ENCODE measurements around the gene DUSP14.

DUSP14 gene

DNA sequence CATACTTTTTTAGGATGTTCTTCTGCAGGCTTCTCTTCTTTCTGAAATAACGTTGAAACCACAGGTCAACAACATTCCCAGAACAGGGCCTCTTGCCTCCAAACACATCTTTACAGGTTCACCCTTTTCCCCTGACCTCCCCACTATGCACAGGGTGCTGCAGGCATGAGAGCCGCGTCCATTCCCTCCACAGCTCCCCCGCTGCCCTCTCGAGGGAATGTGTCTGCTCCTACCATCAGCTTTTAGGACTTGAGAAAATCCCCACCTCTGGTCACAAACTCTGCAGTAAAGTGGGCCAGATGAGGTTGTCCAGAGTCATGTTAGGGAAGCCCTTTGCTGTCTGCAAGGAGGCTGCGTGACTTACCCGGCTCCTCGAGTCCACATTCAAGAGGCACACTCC, 30.5 kb downstream of the DUSP14 start:
- no peaks in the 10 kb centered on the region for H3K9me3 ChIP-seq (ENCODE audit: control insufficient read depth, low read depth, low read length)
- H3K27me3 ChIP-seq (ENCODE audit: control insufficient read depth, insufficient read depth, low read length), result no peaks in the 10 kb centered on the region
- no peaks in the 10 kb centered on the region for H3K4me1 ChIP-seq (ENCODE audit: control insufficient read depth, low read depth, low read length)
- H3K36me3 ChIP-seq (ENCODE audit: control insufficient read depth, low read depth, low read length), result peaks cover 24% of the 10 kb centered on the region
- no peak overlapping the region for H3K9ac ChIP-seq (ENCODE audit: low read length)
- H3K27ac ChIP-seq (ENCODE audit: low read length), result no peak overlapping the region
- H3K4me3 ChIP-seq (ENCODE audit: low read length), result no peak overlapping the region

DNA sequence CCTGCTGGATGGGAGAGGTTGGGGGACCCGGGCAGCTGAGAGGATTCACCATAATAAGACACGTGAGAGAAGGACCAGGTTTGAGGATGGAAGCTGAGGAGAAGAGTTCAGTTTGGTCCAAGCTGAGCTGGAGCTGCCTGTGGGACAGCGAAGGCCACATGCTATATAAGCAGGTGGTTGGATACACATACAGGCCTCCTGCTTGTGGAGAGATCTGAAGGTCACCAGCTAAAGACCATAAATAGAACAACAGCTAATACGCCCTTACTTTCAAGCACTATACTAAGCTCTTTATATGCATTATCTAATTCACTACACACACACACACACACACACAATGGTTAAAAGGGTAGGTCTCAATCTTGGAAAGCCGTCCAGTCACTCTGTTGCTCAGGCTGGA, 32.1 kb downstream of the DUSP14 start:
- H3K9ac ChIP-seq (ENCODE audit: low read length), result no peak overlapping the region
- H3K27ac ChIP-seq (ENCODE audit: low read length), result no peak overlapping the region
- peaks cover 24% of the 10 kb centered on the region for H3K36me3 ChIP-seq (ENCODE audit: control insufficient read depth, low read depth, low read length)
- no peaks in the 10 kb centered on the region for H3K27me3 ChIP-seq (ENCODE audit: control insufficient read depth, insufficient read depth, low read length)
- no peaks in the 10 kb centered on the region for H3K9me3 ChIP-seq (ENCODE audit: control insufficient read depth, low read depth, low read length)
- H3K4me3 ChIP-seq (ENCODE audit: low read length), result no peak overlapping the region
- H3K4me1 ChIP-seq (ENCODE audit: control insufficient read depth, low read depth, low read length), result no peaks in the 10 kb centered on the region

DNA sequence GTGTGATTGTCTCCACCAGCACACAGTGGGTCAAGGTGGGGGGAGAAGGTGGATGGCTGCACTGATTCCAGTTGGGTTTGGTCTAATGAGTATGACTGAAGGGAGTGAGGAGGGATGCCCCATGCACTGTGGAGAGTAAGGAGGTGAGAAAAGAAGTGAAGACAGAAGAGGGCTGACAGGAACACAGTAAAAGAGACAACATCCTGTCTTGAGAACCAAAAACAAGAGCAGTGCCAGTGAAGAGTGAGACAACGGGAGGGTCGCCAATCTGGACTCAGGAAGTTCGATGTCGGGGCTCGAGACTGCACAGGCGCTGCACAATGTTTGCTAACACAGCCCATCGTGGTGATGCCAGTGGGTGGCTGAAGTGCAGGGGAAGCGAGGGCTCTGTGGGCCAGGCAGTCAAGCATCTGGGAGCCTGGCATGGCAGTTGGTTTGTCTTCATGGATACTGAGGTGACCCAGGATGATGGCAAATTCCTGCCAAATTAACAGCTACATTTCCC, 34.1 kb downstream of the DUSP14 start:
- H3K27me3 ChIP-seq (ENCODE audit: control insufficient read depth, insufficient read depth, low read length), result no peaks in the 10 kb centered on the region
- H3K9ac ChIP-seq (ENCODE audit: low read length), result no peak overlapping the region
- peaks cover 16% of the 10 kb centered on the region for H3K36me3 ChIP-seq (ENCODE audit: control insufficient read depth, low read depth, low read length)

DNA sequence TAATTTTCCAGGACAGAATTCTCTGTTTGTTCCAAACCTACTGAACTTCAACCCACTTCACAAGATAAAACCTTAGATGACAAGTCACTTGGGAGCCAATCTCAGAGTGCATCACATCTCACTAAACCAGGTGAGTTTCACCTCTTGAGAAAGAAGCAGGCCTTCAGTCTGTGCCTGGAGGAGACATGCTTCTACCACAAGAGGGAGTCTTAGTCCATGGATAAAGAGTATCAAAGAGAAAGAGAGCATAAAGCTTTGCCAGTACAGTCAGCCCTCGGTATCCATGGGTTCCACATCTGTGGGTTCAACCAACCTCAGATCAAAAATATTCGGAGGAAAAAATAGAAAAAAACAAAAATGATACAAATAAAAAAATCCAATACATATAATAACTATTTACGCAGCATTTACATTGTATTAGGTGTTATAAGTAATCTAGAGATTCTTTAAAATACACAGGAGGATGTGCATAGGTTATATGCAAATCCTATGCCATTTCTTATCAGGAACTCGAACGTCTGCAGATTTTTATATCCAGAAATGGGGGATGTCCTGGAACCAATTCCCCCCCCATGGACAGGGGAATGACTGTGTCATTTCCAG, 37.7 kb downstream of the DUSP14 start:
- Histone ChIP-seq H3K36me3 (ENCODE audit: control insufficient read depth, low read depth, low read length) (peaks cover 20% of the 10 kb centered on the region), H3K9me3 (ENCODE audit: control insufficient read depth, low read depth, low read length) (no peaks in the 10 kb centered on the region), H3K4me1 (ENCODE audit: control insufficient read depth, low read depth, low read length) (no peaks in the 10 kb centered on the region), H3K27me3 (ENCODE audit: control insufficient read depth, insufficient read depth, low read length) (no peaks in the 10 kb centered on the region), H3K27ac (ENCODE audit: low read length) (no peak overlapping the region), H3K9ac (ENCODE audit: low read length) (no peak overlapping the region), H3K4me3 (ENCODE audit: low read length) (no peak overlapping the region)

More for the DNA sequence above, 34.1 kb downstream of the DUSP14 start:
- H3K4me1 ChIP-seq (ENCODE audit: control insufficient read depth, low read depth, low read length), result no peaks in the 10 kb centered on the region
- H3K9me3 ChIP-seq (ENCODE audit: control insufficient read depth, low read depth, low read length), result no peaks in the 10 kb centered on the region
- no peak overlapping the region for H3K4me3 ChIP-seq (ENCODE audit: low read length)
- no peak overlapping the region for H3K27ac ChIP-seq (ENCODE audit: low read length)

DNA sequence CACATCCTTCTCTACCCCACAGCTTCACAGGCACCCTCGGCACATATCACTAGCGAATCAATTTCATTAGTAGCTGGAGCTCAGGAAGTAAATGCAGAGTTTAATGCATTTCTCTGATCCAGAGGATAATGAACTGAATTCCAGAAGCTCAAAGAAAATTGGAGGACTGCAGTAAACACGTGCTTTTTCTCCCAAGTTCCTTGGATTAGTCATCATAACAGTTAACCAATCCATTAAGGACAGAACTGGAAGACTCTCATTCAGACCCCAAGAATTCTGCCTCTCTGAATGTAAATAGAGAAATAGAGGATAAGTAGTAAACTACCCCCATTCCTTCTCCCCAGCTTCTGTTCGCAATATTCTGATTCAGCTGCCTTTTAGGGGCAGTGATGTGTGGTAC, 40.7 kb downstream of the DUSP14 start:
- Histone ChIP-seq H3K4me1 (ENCODE audit: control insufficient read depth, low read depth, low read length) (no peaks in the 10 kb centered on the region), H3K4me3 (ENCODE audit: low read length) (no peak overlapping the region), H3K27me3 (ENCODE audit: control insufficient read depth, insufficient read depth, low read length) (no peaks in the 10 kb centered on the region), H3K9me3 (ENCODE audit: control insufficient read depth, low read depth, low read length) (no peaks in the 10 kb centered on the region), H3K27ac (ENCODE audit: low read length) (no peak overlapping the region), H3K9ac (ENCODE audit: low read length) (no peak overlapping the region), H3K36me3 (ENCODE audit: control insufficient read depth, low read depth, low read length) (peaks cover 19% of the 10 kb centered on the region)

DNA sequence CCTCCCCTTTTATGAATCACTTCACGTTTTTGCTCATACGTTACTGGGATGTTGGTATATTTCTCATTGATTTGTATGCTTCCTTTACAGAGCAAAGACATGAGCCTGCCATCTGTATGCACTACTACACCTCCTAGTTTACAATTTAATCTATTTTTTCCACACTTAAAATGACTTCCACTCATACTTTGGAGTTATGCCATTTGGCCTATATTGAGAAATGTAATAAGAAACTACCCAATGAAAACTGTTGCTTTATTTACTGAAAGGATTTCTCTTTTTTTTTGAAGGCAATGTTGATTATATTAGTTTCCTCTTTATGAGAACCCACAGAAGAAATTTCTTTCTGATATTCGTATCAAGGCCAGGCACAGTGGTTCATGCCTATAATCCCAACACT, 43.1 kb downstream of the DUSP14 start:
- no peak overlapping the region for H3K4me3 ChIP-seq (ENCODE audit: low read length)
- H3K9me3 ChIP-seq (ENCODE audit: control insufficient read depth, low read depth, low read length), result no peaks in the 10 kb centered on the region
- H3K27ac ChIP-seq (ENCODE audit: low read length), result no peak overlapping the region
- no peaks in the 10 kb centered on the region for H3K4me1 ChIP-seq (ENCODE audit: control insufficient read depth, low read depth, low read length)
- peaks cover 39% of the 10 kb centered on the region for H3K36me3 ChIP-seq (ENCODE audit: control insufficient read depth, low read depth, low read length)
- H3K9ac ChIP-seq (ENCODE audit: low read length), result no peak overlapping the region
- no peaks in the 10 kb centered on the region for H3K27me3 ChIP-seq (ENCODE audit: control insufficient read depth, insufficient read depth, low read length)

DNA sequence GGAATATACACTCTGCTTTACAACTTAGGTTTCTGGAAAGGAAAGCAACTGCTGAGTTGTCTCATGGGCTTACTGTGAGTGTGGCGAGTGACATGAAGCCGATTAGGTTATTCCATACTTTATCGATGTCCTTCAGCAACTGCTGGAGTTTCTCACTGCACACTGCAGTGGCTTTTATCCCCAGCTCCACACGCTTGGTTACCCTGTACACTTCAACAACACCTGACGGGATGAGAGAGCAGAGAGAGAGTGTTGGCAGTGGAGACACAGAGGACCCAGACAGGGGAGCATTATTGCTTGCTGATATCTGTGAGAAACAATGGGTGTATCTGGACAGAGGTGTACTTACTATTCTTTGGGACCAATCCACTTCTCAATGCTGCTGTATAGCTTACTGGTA, 46.2 kb downstream of the DUSP14 start:
- Histone ChIP-seq H3K27me3 (ENCODE audit: control insufficient read depth, insufficient read depth, low read length) (no peaks in the 10 kb centered on the region), H3K4me3 (ENCODE audit: low read length) (no peak overlapping the region), H3K9me3 (ENCODE audit: control insufficient read depth, low read depth, low read length) (no peaks in the 10 kb centered on the region), H3K36me3 (ENCODE audit: control insufficient read depth, low read depth, low read length) (peaks cover 47% of the 10 kb centered on the region), H3K9ac (ENCODE audit: low read length) (no peak overlapping the region), H3K4me1 (ENCODE audit: control insufficient read depth, low read depth, low read length) (no peaks in the 10 kb centered on the region), H3K27ac (ENCODE audit: low read length) (no peak overlapping the region)

DNA sequence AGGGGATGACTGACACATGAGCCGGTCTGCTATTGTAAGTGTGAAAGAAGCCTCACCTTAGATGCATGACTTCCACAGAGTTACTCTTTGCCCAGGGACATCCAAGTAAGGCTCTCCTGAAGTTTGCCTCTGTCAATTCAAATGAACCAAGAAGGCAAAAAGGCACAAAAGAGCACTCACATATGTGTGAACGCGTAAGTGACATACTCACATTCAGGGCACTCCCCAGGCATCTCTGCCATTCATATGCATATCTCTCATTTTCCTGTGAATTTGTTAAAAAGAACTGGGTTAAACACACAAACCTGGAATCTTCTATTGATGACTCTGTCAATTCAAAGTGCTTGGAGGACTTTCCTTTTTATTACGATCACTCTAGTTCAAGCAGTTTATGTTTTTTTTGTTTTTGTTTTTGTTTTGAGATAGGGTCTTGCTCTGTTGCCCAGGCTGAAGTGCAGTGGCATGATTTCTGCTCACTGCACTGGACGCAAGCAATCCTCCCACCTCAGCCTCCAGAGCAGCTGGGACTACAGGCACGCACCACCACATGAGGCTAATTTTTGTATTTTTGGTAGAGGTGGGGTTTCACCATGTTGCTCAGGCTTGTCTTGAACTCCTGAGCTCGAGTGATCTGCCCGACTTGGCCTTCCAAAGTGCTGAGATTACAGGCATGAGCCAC, 49.4 kb downstream of the DUSP14 start:
- Histone ChIP-seq H3K4me3 (ENCODE audit: low read length) (no peak overlapping the region), H3K27ac (ENCODE audit: low read length) (no peak overlapping the region), H3K27me3 (ENCODE audit: control insufficient read depth, insufficient read depth, low read length) (no peaks in the 10 kb centered on the region), H3K4me1 (ENCODE audit: control insufficient read depth, low read depth, low read length) (peaks cover 14% of the 10 kb centered on the region), H3K9me3 (ENCODE audit: control insufficient read depth, low read depth, low read length) (no peaks in the 10 kb centered on the region), H3K9ac (ENCODE audit: low read length) (no peak overlapping the region), H3K36me3 (ENCODE audit: control insufficient read depth, low read depth, low read length) (peaks cover 58% of the 10 kb centered on the region)

DNA sequence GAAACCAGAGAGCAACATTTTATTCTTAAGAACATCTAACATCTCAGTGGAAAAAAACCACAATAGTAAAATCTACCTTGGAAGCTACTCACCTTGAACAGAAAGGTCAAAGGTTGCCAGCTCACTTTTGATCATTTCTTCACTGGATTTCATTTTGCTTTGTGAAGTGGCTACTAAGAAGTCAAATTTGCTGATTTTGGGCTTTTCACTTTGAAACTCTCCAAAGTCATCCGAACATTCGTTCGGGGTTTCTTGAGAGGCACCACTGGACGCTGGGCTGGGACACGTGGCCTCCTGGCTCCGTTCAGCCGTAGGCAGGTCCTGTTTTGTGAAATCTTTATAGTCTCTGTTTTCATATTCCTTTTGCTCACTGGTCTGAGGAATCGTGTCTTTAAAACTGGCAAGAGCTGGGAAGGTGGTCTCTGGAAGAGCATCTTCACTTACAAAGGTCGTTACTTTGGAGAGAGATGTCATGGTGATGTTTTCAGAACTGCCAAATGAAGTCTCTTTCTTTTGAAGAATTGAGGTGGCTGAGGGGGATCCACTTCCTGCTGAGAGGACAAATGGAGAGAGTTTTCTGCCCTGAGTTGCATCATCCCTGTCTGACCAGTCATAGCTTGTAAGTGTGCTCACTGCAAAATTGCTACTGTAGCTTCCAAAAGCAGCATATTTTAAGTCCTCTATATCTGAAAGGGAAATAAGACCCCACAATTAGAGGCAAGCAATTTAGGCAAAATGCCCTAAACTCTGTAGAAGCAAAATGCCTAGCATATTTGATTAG, 52.4 kb downstream of the DUSP14 start:
- Histone ChIP-seq H3K4me1 (ENCODE audit: control insufficient read depth, low read depth, low read length) (peaks cover 14% of the 10 kb centered on the region), H3K27me3 (ENCODE audit: control insufficient read depth, insufficient read depth, low read length) (no peaks in the 10 kb centered on the region), H3K9me3 (ENCODE audit: control insufficient read depth, low read depth, low read length) (no peaks in the 10 kb centered on the region), H3K4me3 (ENCODE audit: low read length) (no peak overlapping the region), H3K36me3 (ENCODE audit: control insufficient read depth, low read depth, low read length) (peaks cover 38% of the 10 kb centered on the region), H3K27ac (ENCODE audit: low read length) (peak overlapping the region; percentile 40), H3K9ac (ENCODE audit: low read length) (peak overlapping the region; percentile 46)

DNA sequence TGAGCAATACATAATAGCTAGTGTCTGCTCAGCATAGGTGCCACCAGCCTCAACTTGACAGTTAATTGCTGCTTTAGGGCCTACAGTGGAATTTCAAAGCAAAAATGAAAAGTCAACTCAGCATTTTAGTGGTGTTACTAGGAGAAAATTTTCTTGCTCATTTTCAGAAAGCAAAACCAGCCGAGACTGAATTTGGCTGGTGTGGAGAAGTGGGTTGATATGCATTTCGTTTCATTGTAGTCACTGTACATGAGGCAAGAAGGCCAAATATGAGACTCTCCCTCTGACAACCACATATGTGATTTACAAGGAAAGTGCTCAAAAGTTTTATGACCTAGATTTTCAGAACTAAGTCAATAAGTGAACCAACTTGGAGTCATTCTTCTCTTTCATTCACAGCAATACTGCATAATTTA, 54.0 kb downstream of the DUSP14 start:
- no peaks in the 10 kb centered on the region for H3K9me3 ChIP-seq (ENCODE audit: control insufficient read depth, low read depth, low read length)
- H3K4me1 ChIP-seq (ENCODE audit: control insufficient read depth, low read depth, low read length), result peaks cover 14% of the 10 kb centered on the region
- H3K27me3 ChIP-seq (ENCODE audit: control insufficient read depth, insufficient read depth, low read length), result no peaks in the 10 kb centered on the region
- H3K36me3 ChIP-seq (ENCODE audit: control insufficient read depth, low read depth, low read length), result peaks cover 26% of the 10 kb centered on the region
- H3K27ac ChIP-seq (ENCODE audit: low read length), result no peak overlapping the region
- H3K9ac ChIP-seq (ENCODE audit: low read length), result no peak overlapping the region
- no peak overlapping the region for H3K4me3 ChIP-seq (ENCODE audit: low read length)

DNA sequence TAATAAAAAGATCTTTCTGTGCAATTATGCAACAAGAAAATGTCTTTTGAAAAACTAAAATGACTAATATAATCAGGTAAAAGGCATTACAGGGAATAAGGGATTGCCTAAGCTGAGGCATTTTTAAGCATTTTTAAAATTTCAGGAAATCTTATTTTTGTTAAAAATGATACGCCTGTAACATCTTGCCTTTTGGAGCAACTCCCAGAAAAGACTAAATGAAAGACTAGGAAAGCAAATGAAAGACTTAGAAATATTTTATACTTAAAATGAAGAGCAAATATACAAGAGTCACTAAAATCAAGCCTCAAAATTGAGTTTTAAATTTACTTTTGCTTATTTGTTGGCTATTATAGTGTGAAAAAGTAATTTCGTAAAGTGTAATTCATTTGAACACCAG, 55.8 kb downstream of the DUSP14 start:
- Histone ChIP-seq H3K9me3 (ENCODE audit: control insufficient read depth, low read depth, low read length) (no peaks in the 10 kb centered on the region), H3K27ac (ENCODE audit: low read length) (no peak overlapping the region), H3K9ac (ENCODE audit: low read length) (no peak overlapping the region), H3K4me1 (ENCODE audit: control insufficient read depth, low read depth, low read length) (peaks cover 14% of the 10 kb centered on the region), H3K36me3 (ENCODE audit: control insufficient read depth, low read depth, low read length) (peaks cover 11% of the 10 kb centered on the region), H3K27me3 (ENCODE audit: control insufficient read depth, insufficient read depth, low read length) (no peaks in the 10 kb centered on the region), H3K4me3 (ENCODE audit: low read length) (no peak overlapping the region)
